ENCODE results near the gene HSPD1. TPM values are rescaled to one million over a fixed set of nuclear protein-coding genes. Genes with fewer than 3 reads are reported as not detected.
A peak's percentile ranks its signal among the peaks of the same experiment; 100 is the strongest.

The HSPD1 gene
- total RNA-seq, 4 donors from 2014 or later, result 74.7 to 104 (median 88.9) TPM

- intact Hi-C loops (cut with DNase I; ENCODE audit: low total_unique reads), result no loop called here
- TF ChIP-seq CTCF (IDR thresholded peaks at IDR 0.05) (no peak), POLR2A (IDR thresholded peaks at IDR 0.05) (no peak)
These were observed 17.5 kb upstream of the HSPD1 start for GRCh38 chr2:197517150-197517549.

GRCh38 chr2:197516393-197516761 is 16.7 kb upstream of the HSPD1 start:
- peak overlapping the region; percentile 80 for H3K4me3 ChIP-seq (ENCODE audit: low read depth, poor library complexity, severe bottlenecking)
- peak in 1 of 2 donors; percentile 30 for DNase-seq (ENCODE audit: low spot score in 2 of 2)
- TF ChIP-seq CTCF (IDR thresholded peaks at IDR 0.05), result no peak
- TF ChIP-seq POLR2A (IDR thresholded peaks at IDR 0.05), result no peak
- 0% methylated on average over 15 of the region's 17 CpGs for WGBS, 2 donors
- intact Hi-C loops (cut with DNase I; ENCODE audit: low total_unique reads), result no loop called here

More at GRCh38 chr2:197517150-197517549, 17.5 kb upstream of the HSPD1 start:
- no peak for DNase-seq (ENCODE audit: low spot score in 2 of 2)
- H3K4me3 ChIP-seq (ENCODE audit: low read depth, poor library complexity, severe bottlenecking), result no peak overlapping the region
- 30 to 35% methylated on average over 2 of the region's 2 CpGs for WGBS, 2 donors

- H3K4me3 ChIP-seq (ENCODE audit: low read depth, poor library complexity, severe bottlenecking), result peak within 1 kb of the TSS; percentile 80
- intact Hi-C loops (cut with DNase I; ENCODE audit: low total_unique reads), result no loop called here
- peak; percentile 90 to 99 for DNase-seq (ENCODE audit: low spot score in 2 of 2)
- WGBS, 2 donors, result 0 to 1% methylated on average over 22 to 25 of the region's 66 CpGs
- TF ChIP-seq POLR2A (IDR thresholded peaks at IDR 0.05), result peak in 1 of 2 donors; percentile 75
- TF ChIP-seq CTCF (IDR thresholded peaks at IDR 0.05), result peak in 1 of 3 donors; percentile 78
These were observed 16.2 kb upstream of the HSPD1 start, which contains the start of gene MOB4 for GRCh38 chr2:197515739-197516392. MOB4 (plus strand) TSS chr2:197516066; CDS start chr2:197516087, 21 bp downstream.

- 0% methylated on average over 16 of the region's 16 CpGs for WGBS, 2 donors
- DNase-seq (ENCODE audit: low spot score in 2 of 2), result no peak
- intact Hi-C loops (cut with DNase I; ENCODE audit: low total_unique reads), result no loop called here
- peak overlapping the region; percentile 80 for H3K4me3 ChIP-seq (ENCODE audit: low read depth, poor library complexity, severe bottlenecking)
- TF ChIP-seq CTCF (IDR thresholded peaks at IDR 0.05), result no peak
- TF ChIP-seq POLR2A (IDR thresholded peaks at IDR 0.05), result no peak
These were observed 15.7 kb upstream of the HSPD1 start for GRCh38 chr2:197515315-197515738.

GRCh38 chr2:197514754-197515153 is 15.1 kb upstream of the HSPD1 start:
- TF ChIP-seq CTCF (IDR thresholded peaks at IDR 0.05) (no peak), POLR2A (IDR thresholded peaks at IDR 0.05) (no peak)
- no peak overlapping the region for H3K4me3 ChIP-seq (ENCODE audit: low read depth, poor library complexity, severe bottlenecking)
- WGBS, 2 donors, result 65 to 67% methylated on average over 3 of the region's 3 CpGs
- intact Hi-C loops (cut with DNase I; ENCODE audit: low total_unique reads), result no loop called here
- DNase-seq (ENCODE audit: low spot score in 2 of 2), result no peak

- H3K4me3 ChIP-seq (ENCODE audit: low read depth, poor library complexity, severe bottlenecking), result no peak overlapping the region
- TF ChIP-seq POLR2A (IDR thresholded peaks at IDR 0.05), result no peak
- TF ChIP-seq CTCF (IDR thresholded peaks at IDR 0.05), result no peak
- DNase-seq (ENCODE audit: low spot score in 2 of 2), result no peak
- 93 to 96% methylated on average over 5 of the region's 5 CpGs for WGBS, 2 donors
- intact Hi-C loops (cut with DNase I; ENCODE audit: low total_unique reads), result no loop called here
These were observed 14.3 kb upstream of the HSPD1 start for GRCh38 chr2:197513915-197514314.
